Measurements from ENCODE around the gene GCK. TPM values are rescaled to one million over a fixed set of nuclear protein-coding genes. Genes with fewer than 3 reads are reported as not detected.

Gene GCK
- total and polyA plus RNA-seq, 2 experiments from 2014 or later, result 1.7 to 2.5 TPM

GRCh38 chr7:44152971-44153947 is 36.0 kb downstream of the GCK start:
- Histone ChIP-seq H3K9me3 (ENCODE audit: low read depth) (no peaks in the 10 kb centered on the region), H3K4me2 (no peak overlapping the region), H3K27ac (no peak overlapping the region), H3K27me3 (no peaks in the 10 kb centered on the region), H3K79me2 (no peaks in the 10 kb centered on the region), H3K9me2 (replicated peaks; ENCODE audit: insufficient read depth) (no peaks in the 10 kb centered on the region), H3K4me1 (ENCODE audit: insufficient read depth) (no peaks in the 10 kb centered on the region), H2AFZ (no peak overlapping the region), H3K4me3 (no peak overlapping the region), H4K20me1 (ENCODE audit: insufficient read depth, poor library complexity, severe bottlenecking) (no peaks in the 10 kb centered on the region), H3K36me3 (replicated peaks; ENCODE audit: insufficient read depth, low read depth) (no peaks in the 10 kb centered on the region)
- 82% methylated on average over 20 of the region's 22 CpGs for WGBS (ENCODE audit: low lambda C conversion rate, missing lambda C conversion rate)
- DNase-seq (ENCODE audit: low spot score), result no peak
- TF ChIP-seq EZH2phosphoT487 (IDR thresholded peaks at IDR 0.05; ENCODE audit: low read depth, severe bottlenecking, unreplicated experiment), result no peak
- no peak for TF ChIP-seq EZH2 (IDR thresholded peaks at IDR 0.05; ENCODE audit: borderline replicate concordance)
- TF ChIP-seq, protein P1, sequence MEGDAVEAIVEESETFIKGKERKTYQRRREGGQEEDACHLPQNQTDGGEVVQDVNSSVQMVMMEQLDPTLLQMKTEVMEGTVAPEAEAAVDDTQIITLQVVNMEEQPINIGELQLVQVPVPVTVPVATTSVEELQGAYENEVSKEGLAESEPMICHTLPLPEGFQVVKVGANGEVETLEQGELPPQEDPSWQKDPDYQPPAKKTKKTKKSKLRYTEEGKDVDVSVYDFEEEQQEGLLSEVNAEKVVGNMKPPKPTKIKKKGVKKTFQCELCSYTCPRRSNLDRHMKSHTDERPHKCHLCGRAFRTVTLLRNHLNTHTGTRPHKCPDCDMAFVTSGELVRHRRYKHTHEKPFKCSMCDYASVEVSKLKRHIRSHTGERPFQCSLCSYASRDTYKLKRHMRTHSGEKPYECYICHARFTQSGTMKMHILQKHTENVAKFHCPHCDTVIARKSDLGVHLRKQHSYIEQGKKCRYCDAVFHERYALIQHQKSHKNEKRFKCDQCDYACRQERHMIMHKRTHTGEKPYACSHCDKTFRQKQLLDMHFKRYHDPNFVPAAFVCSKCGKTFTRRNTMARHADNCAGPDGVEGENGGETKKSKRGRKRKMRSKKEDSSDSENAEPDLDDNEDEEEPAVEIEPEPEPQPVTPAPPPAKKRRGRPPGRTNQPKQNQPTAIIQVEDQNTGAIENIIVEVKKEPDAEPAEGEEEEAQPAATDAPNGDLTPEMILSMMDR (IDR thresholded peaks at IDR 0.05; ENCODE audit: poor library complexity), result no peak

DNA sequence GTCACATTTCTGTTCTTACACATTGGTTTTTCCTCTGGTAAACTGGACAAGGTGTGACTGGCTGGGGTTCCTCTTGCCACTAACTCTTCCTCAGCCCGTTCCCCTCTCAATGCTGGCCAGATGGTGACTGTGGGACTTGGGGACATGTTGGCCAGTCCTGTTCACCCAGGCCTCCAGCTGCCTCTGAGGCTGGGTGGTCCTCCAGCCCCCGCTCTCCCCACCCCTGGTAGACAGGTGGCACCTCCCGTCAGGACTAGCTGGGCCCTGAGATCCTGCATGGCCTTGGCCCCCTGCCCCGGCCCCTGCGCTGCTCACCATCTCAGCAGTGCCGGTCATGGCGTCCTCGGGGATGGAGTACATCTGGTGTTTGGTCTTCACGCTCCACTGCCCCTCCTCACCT is 37.3 kb downstream of the GCK start:
- Histone ChIP-seq H3K4me1 (ENCODE audit: insufficient read depth) (peaks cover under 1% of the 10 kb centered on the region), H3K27ac (no peak overlapping the region), H3K4me2 (no peak overlapping the region), H4K20me1 (ENCODE audit: insufficient read depth, poor library complexity, severe bottlenecking) (no peaks in the 10 kb centered on the region), H3K9me3 (ENCODE audit: low read depth) (no peaks in the 10 kb centered on the region), H3K36me3 (replicated peaks; ENCODE audit: insufficient read depth, low read depth) (no peaks in the 10 kb centered on the region), H3K27me3 (peaks cover 2% of the 10 kb centered on the region), H2AFZ (no peak overlapping the region), H3K4me3 (no peak overlapping the region), H3K9me2 (replicated peaks; ENCODE audit: insufficient read depth) (no peaks in the 10 kb centered on the region), H3K79me2 (no peaks in the 10 kb centered on the region)
- no peak for DNase-seq (ENCODE audit: low spot score)
- WGBS (ENCODE audit: low lambda C conversion rate, missing lambda C conversion rate), result 93% methylated on average over 9 of the region's 9 CpGs
- no peak for TF ChIP-seq EZH2 (IDR thresholded peaks at IDR 0.05; ENCODE audit: borderline replicate concordance)
- TF ChIP-seq, protein P1 (IDR thresholded peaks at IDR 0.05; ENCODE audit: poor library complexity), result no peak
- no peak for TF ChIP-seq EZH2phosphoT487 (IDR thresholded peaks at IDR 0.05; ENCODE audit: low read depth, severe bottlenecking, unreplicated experiment)

DNA sequence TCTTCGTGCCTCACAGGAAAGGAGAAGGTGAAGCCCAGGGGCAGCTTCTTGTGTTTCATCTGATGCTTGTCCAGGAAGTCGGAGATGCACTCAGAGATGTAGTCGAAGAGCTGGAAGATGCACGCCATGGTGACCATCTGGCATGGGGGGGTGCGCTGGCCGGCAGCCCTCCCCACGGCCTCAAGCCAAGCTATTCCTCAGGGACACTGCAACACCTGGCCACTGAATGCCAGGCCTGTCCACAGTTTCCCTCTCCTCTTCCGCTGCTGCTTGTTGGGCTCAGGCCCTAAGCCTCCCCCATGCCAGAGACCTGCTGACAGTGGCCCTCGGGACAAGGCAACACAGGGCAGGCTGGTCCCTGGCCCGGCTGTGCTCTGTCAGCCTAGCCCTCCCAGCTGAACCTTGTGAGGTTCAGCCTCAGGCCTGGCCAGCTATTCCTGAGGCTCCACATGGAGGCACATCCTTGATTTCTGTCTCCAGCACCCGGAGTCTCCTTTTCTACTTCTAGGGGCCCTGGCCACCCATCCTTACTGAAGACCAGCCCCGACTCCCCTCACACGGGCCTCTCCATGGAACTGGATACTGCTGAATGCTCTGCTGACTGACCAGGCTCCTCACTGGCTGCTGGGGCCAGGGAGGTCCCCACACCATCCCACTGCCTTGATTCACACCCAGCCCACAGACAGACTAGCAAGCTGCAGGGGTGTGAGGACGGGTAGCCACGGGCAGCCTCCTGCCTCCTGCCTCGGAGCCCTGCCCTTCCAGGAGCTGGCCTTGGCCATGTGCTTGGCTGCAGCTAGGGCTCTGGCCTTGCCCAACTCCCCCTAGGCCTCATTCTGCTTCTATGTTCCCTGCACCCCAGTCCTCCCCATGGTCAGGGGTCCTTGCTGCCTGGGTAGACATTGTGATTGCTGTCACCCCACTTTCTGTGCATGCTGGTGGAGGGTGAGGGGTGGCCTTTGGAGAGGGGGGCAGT is 38.0 kb downstream of the GCK start:
- Histone ChIP-seq H3K4me1 (ENCODE audit: insufficient read depth) (peaks cover 7% of the 10 kb centered on the region), H3K9me2 (replicated peaks; ENCODE audit: insufficient read depth) (no peaks in the 10 kb centered on the region), H4K20me1 (ENCODE audit: insufficient read depth, poor library complexity, severe bottlenecking) (no peaks in the 10 kb centered on the region), H3K79me2 (no peaks in the 10 kb centered on the region), H2AFZ (no peak overlapping the region), H3K9me3 (ENCODE audit: low read depth) (no peaks in the 10 kb centered on the region), H3K36me3 (replicated peaks; ENCODE audit: insufficient read depth, low read depth) (no peaks in the 10 kb centered on the region), H3K4me2 (no peak overlapping the region), H3K4me3 (no peak overlapping the region), H3K27ac (peak overlapping the region; percentile 48), H3K27me3 (peaks cover 9% of the 10 kb centered on the region)
- TF ChIP-seq, protein P1 (IDR thresholded peaks at IDR 0.05; ENCODE audit: poor library complexity), result no peak
- no peak for TF ChIP-seq EZH2phosphoT487 (IDR thresholded peaks at IDR 0.05; ENCODE audit: low read depth, severe bottlenecking, unreplicated experiment)
- 93% methylated on average over 16 of the region's 16 CpGs for WGBS (ENCODE audit: low lambda C conversion rate, missing lambda C conversion rate)
- no peak for DNase-seq (ENCODE audit: low spot score)
